ENCODE measurements around the gene ECPAS. TPM values are rescaled to one million over a fixed set of nuclear protein-coding genes. Genes with fewer than 3 reads are reported as not detected.

The ECPAS gene
- total RNA-seq, 2 experiments from 2014 or later, result 72.8 to 75.3 TPM

DNA sequence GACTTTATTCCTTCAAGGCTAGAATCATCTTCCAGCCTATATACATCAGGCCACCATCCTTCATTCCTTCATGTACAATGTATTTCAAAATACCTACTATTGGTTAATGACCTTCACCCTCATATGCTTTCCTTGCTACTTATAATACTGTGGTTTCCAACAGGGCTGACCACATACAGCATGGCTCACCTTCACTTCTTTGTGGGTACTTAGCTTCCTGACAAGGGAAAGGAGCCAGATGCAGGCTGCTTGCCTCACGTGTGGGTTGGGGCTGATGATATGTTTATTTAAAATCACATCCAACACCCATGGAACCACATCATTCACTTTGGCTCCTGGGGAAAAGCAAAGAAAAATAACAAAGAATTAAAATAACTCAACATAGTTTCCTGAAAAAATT is 90.2 kb downstream of the ECPAS start:
- ATAC-seq (no peak), DNase-seq (no peak)
- H3K4me3 Mint-ChIP-seq, result no peak overlapping the region
- H3K9me3 Mint-ChIP-seq (ENCODE audit: low read depth), result no peaks in the 10 kb centered on the region
- H3K27me3 Mint-ChIP-seq, result no peaks in the 10 kb centered on the region
- H3K27ac Mint-ChIP-seq, result no peak overlapping the region
- peaks cover 8% of the 10 kb centered on the region for H3K4me1 Mint-ChIP-seq
- H3K36me3 Mint-ChIP-seq, result peaks cover 49% of the 10 kb centered on the region
- CTCF ChIA-PET, result no interaction called here

DNA sequence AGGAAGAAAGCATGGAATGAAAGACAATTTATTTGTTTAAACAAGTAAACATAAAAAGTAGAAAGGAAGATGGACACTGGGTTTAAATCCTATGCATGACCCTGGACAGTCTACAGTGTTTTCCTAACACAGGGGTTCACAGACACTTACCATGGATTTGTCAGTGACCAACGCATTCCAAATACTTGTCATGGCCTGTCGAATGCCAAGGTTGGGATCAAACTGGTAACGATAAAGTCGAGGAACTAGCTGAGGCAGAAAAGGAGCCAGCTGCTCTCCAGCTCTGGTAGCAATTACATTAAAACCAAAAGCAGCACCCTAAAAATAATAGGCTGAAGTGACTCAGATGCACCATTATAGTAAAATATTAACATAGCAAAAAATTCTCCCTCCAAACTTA is 94.8 kb downstream of the ECPAS start:
- Mint-ChIP-seq H3K27ac (no peak overlapping the region), H3K27me3 (no peaks in the 10 kb centered on the region), H3K36me3 (peaks cover 27% of the 10 kb centered on the region), H3K9me3 (ENCODE audit: low read depth) (no peaks in the 10 kb centered on the region), H3K4me3 (no peak overlapping the region), H3K4me1 (peaks cover under 1% of the 10 kb centered on the region)
- ATAC-seq (no peak), DNase-seq (no peak)
- CTCF ChIA-PET, result no interaction called here

DNA sequence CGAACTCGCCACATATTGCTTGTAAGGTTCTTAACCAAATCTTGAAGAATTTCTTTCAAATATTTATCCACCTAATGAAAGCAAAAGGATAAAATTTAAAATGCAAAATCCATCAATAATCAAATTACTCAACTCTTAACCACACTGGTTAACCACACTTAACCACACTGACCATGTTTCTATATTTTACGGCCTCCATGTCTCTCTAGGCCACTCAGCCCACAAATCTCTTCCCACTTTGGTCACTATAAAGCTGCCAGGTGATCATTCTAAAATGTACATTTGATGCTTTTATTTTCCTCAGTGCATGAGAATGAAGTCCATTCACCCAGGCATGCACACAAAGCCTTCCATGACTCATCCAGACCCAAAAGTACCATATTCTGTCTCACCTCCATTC is 97.8 kb downstream of the ECPAS start:
- Mint-ChIP-seq H3K27ac (no peak overlapping the region), H3K4me1 (no peaks in the 10 kb centered on the region), H3K9me3 (ENCODE audit: low read depth) (no peaks in the 10 kb centered on the region), H3K27me3 (no peaks in the 10 kb centered on the region), H3K36me3 (peaks cover 27% of the 10 kb centered on the region), H3K4me3 (no peak overlapping the region)
- CTCF ChIA-PET, result no interaction called here
- ATAC-seq (no peak), DNase-seq (peak; percentile 45)

DNA sequence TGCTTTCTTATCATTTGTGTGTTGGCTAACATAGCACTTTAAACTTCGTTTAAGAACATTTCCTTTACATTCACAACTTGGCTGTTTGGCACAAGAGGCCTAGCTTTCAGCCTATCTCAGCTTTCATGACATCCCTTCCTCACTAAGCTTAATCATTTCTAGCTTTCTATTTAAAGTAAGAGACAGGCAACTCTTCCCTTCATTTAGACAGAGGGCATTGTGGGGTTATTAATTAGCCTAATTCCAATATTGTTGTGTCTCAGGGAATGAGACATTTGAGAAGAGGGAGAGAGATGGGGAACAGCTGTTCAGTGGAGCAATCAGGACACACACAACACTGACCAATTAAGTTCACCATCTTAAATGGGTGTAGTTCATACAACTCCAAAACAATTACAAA is 103.2 kb downstream of the ECPAS start:
- H3K27ac Mint-ChIP-seq, result no peak overlapping the region

DNA sequence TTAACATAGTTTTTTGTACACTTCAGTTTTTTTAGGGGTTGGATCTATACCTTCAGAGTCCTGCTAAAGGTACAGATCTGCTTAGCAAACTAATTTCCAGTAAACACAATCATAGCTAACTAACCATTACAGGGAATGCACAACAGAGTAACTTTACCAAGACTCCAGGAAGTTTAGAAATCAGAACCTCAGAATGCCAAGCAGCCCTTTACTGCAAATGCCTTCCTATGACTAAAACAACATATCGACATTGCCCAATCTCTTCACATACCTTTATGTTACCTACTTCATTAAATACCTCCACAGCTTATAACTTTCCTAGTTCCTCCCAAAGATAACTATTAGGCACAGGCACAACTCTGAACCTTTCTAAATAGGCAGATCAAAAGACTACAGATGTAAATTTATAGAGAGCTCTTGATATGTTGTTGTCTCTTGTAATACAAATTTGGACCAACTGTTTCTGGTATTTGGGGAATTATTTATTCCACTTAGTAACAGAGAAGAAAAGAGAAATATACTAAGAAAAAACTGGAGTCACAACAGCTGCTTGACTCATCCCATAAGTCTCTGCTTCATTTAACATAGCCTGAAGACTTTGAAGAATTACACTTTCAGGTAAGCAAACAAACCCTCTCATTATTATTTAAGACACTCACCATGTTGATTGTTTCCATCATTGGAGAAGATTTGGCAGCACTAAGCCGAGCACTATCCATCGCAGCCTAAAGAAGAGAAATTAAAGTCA is 108.2 kb downstream of the ECPAS start:
- Mint-ChIP-seq H3K27ac (no peak overlapping the region), H3K27me3 (no peaks in the 10 kb centered on the region), H3K4me3 (no peak overlapping the region), H3K9me3 (ENCODE audit: low read depth) (no peaks in the 10 kb centered on the region), H3K36me3 (peaks cover 57% of the 10 kb centered on the region), H3K4me1 (no peaks in the 10 kb centered on the region)
- DNase-seq (no peak), ATAC-seq (no peak)
- CTCF ChIA-PET, result no interaction called here

More for the DNA sequence above, 103.2 kb downstream of the ECPAS start:
- ATAC-seq, result no peak
- Mint-ChIP-seq H3K36me3 (peaks cover 52% of the 10 kb centered on the region), H3K4me3 (no peak overlapping the region), H3K9me3 (ENCODE audit: low read depth) (no peaks in the 10 kb centered on the region), H3K27me3 (no peaks in the 10 kb centered on the region), H3K4me1 (no peaks in the 10 kb centered on the region)
- no peak for DNase-seq
- CTCF ChIA-PET, result no interaction called here

DNA sequence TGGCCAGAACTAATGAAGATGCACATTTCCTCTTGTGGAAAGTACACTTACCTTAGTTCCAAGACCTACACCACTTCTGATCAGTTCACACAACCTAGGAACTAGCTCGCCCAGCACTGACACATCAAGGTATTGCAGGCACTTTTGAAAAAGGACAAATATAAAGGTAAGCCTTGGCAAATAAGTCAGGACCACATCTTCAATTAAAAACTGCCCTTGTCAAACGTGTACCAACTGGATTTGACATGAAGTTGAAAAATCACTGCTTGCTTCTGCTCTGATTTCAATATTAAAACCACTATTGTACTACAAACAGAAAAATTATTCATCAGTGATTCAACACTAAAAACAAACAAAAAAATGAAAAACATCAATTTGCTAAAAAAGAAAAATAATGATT is 109.1 kb downstream of the ECPAS start:
- Mint-ChIP-seq H3K4me1 (no peaks in the 10 kb centered on the region), H3K9me3 (ENCODE audit: low read depth) (no peaks in the 10 kb centered on the region), H3K27ac (no peak overlapping the region), H3K36me3 (peaks cover 60% of the 10 kb centered on the region), H3K4me3 (no peak overlapping the region), H3K27me3 (no peaks in the 10 kb centered on the region)
- DNase-seq, result no peak
- ATAC-seq, result no peak
- CTCF ChIA-PET, result no interaction called here

DNA sequence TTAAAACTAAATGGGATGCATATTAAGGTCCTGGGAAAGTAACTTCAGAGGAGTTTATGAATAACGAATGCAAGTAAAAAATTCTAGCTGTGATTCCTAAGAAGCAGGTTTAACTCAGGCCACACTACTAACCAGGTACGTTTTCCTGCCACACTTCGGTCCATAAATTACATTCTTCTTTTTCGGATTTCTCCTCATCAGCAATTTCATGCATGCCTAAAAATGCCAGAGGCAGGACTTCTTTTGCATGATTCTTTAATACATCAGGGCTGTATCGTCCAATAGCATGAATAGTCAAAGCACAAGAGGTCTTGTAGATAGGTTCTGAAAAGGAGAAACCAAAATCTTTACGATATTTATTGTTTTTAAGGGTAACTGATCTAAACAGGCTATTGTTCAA is 111.9 kb downstream of the ECPAS start:
- H3K36me3 Mint-ChIP-seq, result peaks cover 64% of the 10 kb centered on the region
- no peak for ATAC-seq
- no peak overlapping the region for H3K27ac Mint-ChIP-seq
- no peaks in the 10 kb centered on the region for H3K9me3 Mint-ChIP-seq (ENCODE audit: low read depth)
- no peak overlapping the region for H3K4me3 Mint-ChIP-seq
- CTCF ChIA-PET, result no interaction called here
- DNase-seq, result no peak
- no peaks in the 10 kb centered on the region for H3K27me3 Mint-ChIP-seq
- no peaks in the 10 kb centered on the region for H3K4me1 Mint-ChIP-seq

DNA sequence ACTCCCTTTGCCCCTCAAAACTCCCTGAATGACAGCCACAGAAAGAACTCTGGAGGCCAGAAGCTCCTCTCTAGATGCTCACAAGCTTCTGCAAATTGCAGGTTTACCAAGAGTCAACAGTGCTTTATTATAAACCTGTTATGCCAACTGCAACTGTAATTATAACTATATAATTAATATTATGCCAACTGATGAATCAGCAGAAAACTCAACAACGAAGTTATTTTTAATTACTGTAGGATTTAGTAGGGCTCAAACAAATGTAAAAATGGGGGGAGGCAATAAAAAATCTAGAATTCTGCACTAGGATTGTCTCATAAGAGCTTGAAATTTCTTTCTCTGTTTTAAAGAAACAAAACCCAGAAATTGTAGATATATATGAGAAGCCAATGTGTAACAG is 117.2 kb downstream of the ECPAS start:
- H3K4me3 Mint-ChIP-seq, result no peak overlapping the region
- no peaks in the 10 kb centered on the region for H3K27me3 Mint-ChIP-seq
- CTCF ChIA-PET, result no interaction called here
- DNase-seq (no peak), ATAC-seq (no peak)
- no peaks in the 10 kb centered on the region for H3K4me1 Mint-ChIP-seq
- no peaks in the 10 kb centered on the region for H3K9me3 Mint-ChIP-seq (ENCODE audit: low read depth)
- H3K36me3 Mint-ChIP-seq, result peaks cover 70% of the 10 kb centered on the region
- H3K27ac Mint-ChIP-seq, result no peak overlapping the region

DNA sequence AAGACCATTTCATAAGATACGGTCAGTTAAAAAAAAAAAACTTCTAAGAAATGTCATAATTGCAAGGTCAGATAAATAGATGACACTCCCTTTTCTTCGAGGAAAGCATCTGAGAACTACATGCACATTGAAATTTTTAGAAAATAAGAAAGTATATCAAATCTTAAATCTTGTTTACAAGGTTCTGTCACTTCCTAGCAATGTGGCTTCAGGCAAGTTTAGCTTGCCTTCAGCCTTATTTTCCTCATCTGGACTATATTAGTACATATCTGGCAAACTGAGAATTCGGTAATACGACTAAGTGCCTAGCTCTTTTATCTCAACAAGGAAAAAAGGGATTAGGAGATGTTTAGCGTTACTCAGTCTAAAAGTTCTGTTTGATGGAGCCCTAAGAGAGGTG is 121.7 kb downstream of the ECPAS start:
- H3K9me3 Mint-ChIP-seq (ENCODE audit: low read depth), result no peaks in the 10 kb centered on the region
- DNase-seq, result no peak
- no peaks in the 10 kb centered on the region for H3K4me1 Mint-ChIP-seq
- no peaks in the 10 kb centered on the region for H3K27me3 Mint-ChIP-seq
- peaks cover 46% of the 10 kb centered on the region for H3K36me3 Mint-ChIP-seq
- CTCF ChIA-PET, result interaction anchor here (0.6 kb wide), 1 partner anchor 1098 kb away, joined by 3 read pairs; no protein-coding TSS in a partner anchor
- no peak overlapping the region for H3K4me3 Mint-ChIP-seq
- no peak overlapping the region for H3K27ac Mint-ChIP-seq
- no peak for ATAC-seq

DNA sequence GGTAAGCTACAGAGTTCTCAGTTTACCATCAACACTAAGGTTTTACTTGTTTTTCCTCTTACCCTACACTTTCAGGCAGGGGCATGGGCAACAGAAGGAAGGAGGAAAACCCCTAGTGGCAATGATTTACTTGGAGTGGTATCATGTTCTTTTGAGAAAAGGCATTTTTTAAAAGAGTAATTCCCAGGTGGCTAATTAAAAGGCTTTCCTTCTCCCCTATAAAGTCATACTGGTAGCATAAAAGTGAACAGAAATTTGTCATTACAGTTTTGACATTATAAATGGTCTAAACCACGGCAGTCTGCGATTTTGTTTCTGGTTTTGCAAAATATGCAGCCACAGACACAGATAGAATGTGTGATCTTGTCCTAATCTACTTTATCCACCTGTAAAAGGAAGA is 123.3 kb downstream of the ECPAS start:
- peaks cover 2% of the 10 kb centered on the region for H3K4me1 Mint-ChIP-seq
- no peaks in the 10 kb centered on the region for H3K27me3 Mint-ChIP-seq
- H3K27ac Mint-ChIP-seq, result no peak overlapping the region
- CTCF ChIA-PET, result no interaction called here
- H3K36me3 Mint-ChIP-seq, result peaks cover 40% of the 10 kb centered on the region
- no peak for DNase-seq
- H3K9me3 Mint-ChIP-seq (ENCODE audit: low read depth), result no peaks in the 10 kb centered on the region
- H3K4me3 Mint-ChIP-seq, result no peak overlapping the region
- no peak for ATAC-seq

DNA sequence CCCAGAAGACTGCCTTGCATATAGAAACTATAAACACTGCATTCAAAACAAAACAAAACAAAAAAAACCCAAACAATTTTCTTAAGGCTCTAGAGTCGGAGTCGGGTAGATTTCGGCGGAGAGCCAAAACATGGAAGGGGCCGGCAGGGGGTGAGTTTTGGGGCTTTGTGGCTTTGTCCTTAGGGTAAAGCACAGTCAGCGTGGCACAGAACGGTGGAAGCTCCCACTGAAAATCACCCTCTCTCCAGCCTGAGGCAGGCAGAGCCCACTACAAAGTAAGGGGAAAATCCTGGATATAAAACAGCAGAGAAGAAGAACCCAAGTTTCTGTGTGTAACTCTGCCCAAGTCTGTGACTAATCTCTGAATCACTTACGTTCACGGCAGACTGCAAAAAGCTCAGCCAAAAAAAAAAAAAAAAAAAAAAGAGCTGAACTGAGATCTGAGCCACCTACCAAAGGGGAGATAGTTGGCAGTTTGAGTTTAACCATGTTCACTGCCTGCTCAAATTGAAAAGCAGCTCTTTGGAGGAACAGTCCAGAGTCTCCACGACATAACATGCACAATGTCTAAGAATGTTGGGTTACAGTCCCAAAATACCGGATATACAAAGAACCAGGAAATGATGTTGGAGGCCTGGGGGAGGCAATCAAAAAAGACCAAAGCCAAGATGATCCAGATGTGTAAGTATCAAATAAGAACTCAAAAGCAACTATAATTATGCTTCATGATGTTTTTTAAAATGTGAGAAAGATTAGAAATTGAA is 127.5 kb downstream of the ECPAS start:
- Mint-ChIP-seq H3K4me3 (no peak overlapping the region), H3K36me3 (peaks cover 7% of the 10 kb centered on the region), H3K27me3 (peaks cover 2% of the 10 kb centered on the region), H3K9me3 (ENCODE audit: low read depth) (peaks cover 2% of the 10 kb centered on the region), H3K4me1 (peaks cover 6% of the 10 kb centered on the region), H3K27ac (no peak overlapping the region)
- ATAC-seq (no peak), DNase-seq (no peak)
- CTCF ChIA-PET, result no interaction called here

DNA sequence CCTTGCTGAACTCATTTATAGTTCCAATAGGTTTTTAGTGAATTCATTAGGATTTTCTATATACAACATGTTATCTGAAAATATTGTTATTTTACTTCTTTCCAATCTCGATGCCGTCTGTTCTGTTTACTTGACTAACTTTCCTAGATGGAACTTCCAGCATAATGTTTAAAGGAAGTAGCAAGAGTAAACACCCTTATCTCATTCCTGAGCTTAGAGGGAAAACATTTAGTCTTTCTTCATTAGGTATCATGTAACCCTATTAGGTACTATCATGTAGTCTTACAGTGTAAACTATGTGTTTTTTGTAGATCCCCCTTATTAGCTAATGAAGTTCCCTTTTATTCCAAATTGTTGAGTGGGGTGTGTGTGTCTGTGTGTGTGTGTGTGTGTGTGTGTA is 131.6 kb downstream of the ECPAS start:
- ATAC-seq (no peak), DNase-seq (no peak)
- peaks cover 6% of the 10 kb centered on the region for H3K4me1 Mint-ChIP-seq
- H3K9me3 Mint-ChIP-seq (ENCODE audit: low read depth), result peaks cover 2% of the 10 kb centered on the region
- H3K27ac Mint-ChIP-seq, result no peak overlapping the region
- H3K4me3 Mint-ChIP-seq, result no peak overlapping the region
- CTCF ChIA-PET, result no interaction called here
- peaks cover 1% of the 10 kb centered on the region for H3K36me3 Mint-ChIP-seq
- peaks cover 11% of the 10 kb centered on the region for H3K27me3 Mint-ChIP-seq

DNA sequence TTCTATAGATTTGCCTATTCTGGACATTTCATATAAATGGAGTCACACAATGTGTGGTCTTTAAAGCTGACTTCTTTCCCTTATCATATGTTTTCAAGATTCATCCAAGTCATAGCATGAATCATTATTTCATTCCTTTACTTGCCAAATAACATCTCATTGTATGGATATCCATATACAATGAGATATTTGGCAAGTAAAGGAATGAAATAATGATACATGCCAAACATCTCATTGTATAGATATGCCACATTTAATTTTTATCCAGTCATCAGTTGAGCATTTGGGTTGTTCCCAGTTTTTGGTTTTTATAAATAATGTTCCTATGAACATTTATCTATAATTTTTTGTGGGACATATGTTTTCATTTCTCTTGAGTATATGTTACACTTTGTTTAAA is 133.6 kb downstream of the ECPAS start:
- H3K4me3 Mint-ChIP-seq, result no peak overlapping the region
- CTCF ChIA-PET, result no interaction called here
- H3K27ac Mint-ChIP-seq, result no peak overlapping the region
- peaks cover 2% of the 10 kb centered on the region for H3K9me3 Mint-ChIP-seq (ENCODE audit: low read depth)
- no peaks in the 10 kb centered on the region for H3K36me3 Mint-ChIP-seq
- DNase-seq, result no peak
- H3K4me1 Mint-ChIP-seq, result peaks cover 4% of the 10 kb centered on the region
- peaks cover 11% of the 10 kb centered on the region for H3K27me3 Mint-ChIP-seq
- no peak for ATAC-seq

DNA sequence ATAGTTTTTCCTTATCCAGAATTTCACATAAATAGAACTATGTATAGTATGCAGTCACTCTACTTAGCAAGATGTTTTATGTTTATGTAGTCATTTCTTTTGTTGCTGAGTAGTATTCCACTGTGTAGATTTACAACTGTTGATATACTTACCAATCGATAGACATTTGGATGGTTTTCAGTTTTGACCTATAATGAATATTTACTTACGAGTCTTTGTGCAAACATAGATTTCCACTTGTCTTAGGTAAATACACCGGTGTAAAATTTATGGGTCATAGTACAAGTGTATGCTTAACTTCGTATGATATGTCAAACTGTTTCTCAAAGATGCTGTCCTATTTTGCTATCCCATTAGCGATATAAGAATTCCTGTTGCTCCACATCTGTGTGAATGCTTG is 134.4 kb downstream of the ECPAS start:
- H3K36me3 Mint-ChIP-seq, result no peaks in the 10 kb centered on the region
- CTCF ChIA-PET, result no interaction called here
- H3K4me1 Mint-ChIP-seq, result peaks cover 4% of the 10 kb centered on the region
- DNase-seq (no peak), ATAC-seq (no peak)
- no peak overlapping the region for H3K27ac Mint-ChIP-seq
- no peak overlapping the region for H3K4me3 Mint-ChIP-seq
- H3K27me3 Mint-ChIP-seq, result peaks cover 11% of the 10 kb centered on the region
- H3K9me3 Mint-ChIP-seq (ENCODE audit: low read depth), result peaks cover 2% of the 10 kb centered on the region
